ENCODE measurements around the gene ALS2CL. TPM values are rescaled to one million over a fixed set of nuclear protein-coding genes. Genes with fewer than 3 reads are reported as not detected.

ALS2CL gene
- total RNA-seq, 1 donor from 2014 or later = 49.0 TPM

- no peak for DNase-seq (ENCODE audit: low spot score in 2 of 2)
- TF ChIP-seq, protein P1, sequence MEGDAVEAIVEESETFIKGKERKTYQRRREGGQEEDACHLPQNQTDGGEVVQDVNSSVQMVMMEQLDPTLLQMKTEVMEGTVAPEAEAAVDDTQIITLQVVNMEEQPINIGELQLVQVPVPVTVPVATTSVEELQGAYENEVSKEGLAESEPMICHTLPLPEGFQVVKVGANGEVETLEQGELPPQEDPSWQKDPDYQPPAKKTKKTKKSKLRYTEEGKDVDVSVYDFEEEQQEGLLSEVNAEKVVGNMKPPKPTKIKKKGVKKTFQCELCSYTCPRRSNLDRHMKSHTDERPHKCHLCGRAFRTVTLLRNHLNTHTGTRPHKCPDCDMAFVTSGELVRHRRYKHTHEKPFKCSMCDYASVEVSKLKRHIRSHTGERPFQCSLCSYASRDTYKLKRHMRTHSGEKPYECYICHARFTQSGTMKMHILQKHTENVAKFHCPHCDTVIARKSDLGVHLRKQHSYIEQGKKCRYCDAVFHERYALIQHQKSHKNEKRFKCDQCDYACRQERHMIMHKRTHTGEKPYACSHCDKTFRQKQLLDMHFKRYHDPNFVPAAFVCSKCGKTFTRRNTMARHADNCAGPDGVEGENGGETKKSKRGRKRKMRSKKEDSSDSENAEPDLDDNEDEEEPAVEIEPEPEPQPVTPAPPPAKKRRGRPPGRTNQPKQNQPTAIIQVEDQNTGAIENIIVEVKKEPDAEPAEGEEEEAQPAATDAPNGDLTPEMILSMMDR (IDR thresholded peaks at IDR 0.05) = no peak
- Histone ChIP-seq H3K27me3 (no peaks in the 10 kb centered on the region), H3K36me3 (no peaks in the 10 kb centered on the region), H3K4me1 (no peaks in the 10 kb centered on the region), H3K27ac (no peak overlapping the region), H3K9me3 (no peaks in the 10 kb centered on the region), H3K4me3 (no peak overlapping the region)
- intact Hi-C loops (cut with DNase I) = no loop called here
Observed at GRCh38 chr3:46725621-46726314, 32.3 kb upstream of the ALS2CL start.

DNA sequence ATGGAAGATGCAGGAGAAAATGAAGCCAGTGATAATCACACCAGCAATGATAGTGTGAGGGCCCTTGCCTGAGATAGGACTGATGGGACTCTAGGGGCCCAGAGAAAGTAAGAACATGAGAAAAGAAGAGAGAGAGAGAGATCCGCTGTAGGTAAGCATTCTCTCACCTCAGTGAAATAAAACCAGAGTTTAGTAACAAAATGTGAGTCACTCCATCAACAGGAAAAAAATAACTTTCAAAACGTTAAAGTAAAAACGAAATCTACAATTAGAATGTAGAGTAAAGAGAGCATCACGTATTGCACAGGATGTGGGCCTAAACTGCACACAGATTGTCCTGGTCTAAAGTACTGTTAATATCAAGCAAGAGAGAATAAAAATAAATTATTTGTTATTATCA, 30.9 kb upstream of the ALS2CL start:
- H3K9me3 ChIP-seq = no peaks in the 10 kb centered on the region
- TF ChIP-seq, protein P1 (IDR thresholded peaks at IDR 0.05) = no peak
- intact Hi-C loops (cut with DNase I) = no loop called here
- no peaks in the 10 kb centered on the region for H3K36me3 ChIP-seq
- H3K4me1 ChIP-seq = no peaks in the 10 kb centered on the region
- no peak overlapping the region for H3K4me3 ChIP-seq
- no peaks in the 10 kb centered on the region for H3K27me3 ChIP-seq
- no peak for DNase-seq (ENCODE audit: low spot score in 2 of 2)
- no peak overlapping the region for H3K27ac ChIP-seq

DNA sequence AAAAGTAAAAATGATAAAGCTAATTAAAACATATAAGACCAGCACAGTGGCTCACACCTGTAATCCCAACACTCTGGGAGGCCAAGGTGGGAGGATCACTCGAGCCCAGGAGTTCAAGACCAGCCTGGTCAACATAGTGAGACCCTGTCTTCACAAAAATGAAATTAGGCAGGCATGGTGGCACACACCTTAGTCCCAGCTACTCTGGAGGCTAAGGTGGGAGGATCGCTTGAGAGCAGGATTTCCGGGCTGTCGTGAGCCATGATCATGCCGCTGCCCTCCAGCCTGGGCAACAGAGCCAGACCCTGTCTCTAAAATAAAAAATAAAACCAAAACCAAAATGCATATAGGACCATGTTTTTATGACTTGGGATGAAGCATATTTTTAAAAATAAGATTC, 29.0 kb upstream of the ALS2CL start:
- Histone ChIP-seq H3K27me3 (no peaks in the 10 kb centered on the region), H3K27ac (no peak overlapping the region), H3K9me3 (no peaks in the 10 kb centered on the region), H3K4me1 (no peaks in the 10 kb centered on the region), H3K4me3 (no peak overlapping the region), H3K36me3 (no peaks in the 10 kb centered on the region)
- TF ChIP-seq, protein P1 (IDR thresholded peaks at IDR 0.05) = no peak
- DNase-seq (ENCODE audit: low spot score in 2 of 2) = no peak
- intact Hi-C loops (cut with DNase I) = no loop called here

- H3K27ac ChIP-seq = no peak overlapping the region
- no peak overlapping the region for H3K4me3 ChIP-seq
- no peaks in the 10 kb centered on the region for H3K27me3 ChIP-seq
- TF ChIP-seq, protein P1 (IDR thresholded peaks at IDR 0.05) = no peak
- no peaks in the 10 kb centered on the region for H3K9me3 ChIP-seq
- H3K36me3 ChIP-seq = no peaks in the 10 kb centered on the region
- no peaks in the 10 kb centered on the region for H3K4me1 ChIP-seq
- intact Hi-C loops (cut with DNase I) = no loop called here
- DNase-seq (ENCODE audit: low spot score in 2 of 2) = no peak
Observed at GRCh38 chr3:46721009-46721408, 27.5 kb upstream of the ALS2CL start.

- intact Hi-C loops (cut with DNase I) = no loop called here
- Histone ChIP-seq H3K27me3 (no peaks in the 10 kb centered on the region), H3K9me3 (no peaks in the 10 kb centered on the region), H3K4me3 (no peak overlapping the region), H3K27ac (no peak overlapping the region), H3K36me3 (no peaks in the 10 kb centered on the region), H3K4me1 (no peaks in the 10 kb centered on the region)
- TF ChIP-seq, protein P1 (IDR thresholded peaks at IDR 0.05) = no peak
- peak in 1 of 2 donors; percentile 13 for DNase-seq (ENCODE audit: low spot score in 2 of 2)
Observed at GRCh38 chr3:46719735-46720271, 26.3 kb upstream of the ALS2CL start.

Data from ascending aorta (tissue), 2 donors.